ENCODE results near the gene EVA1A.

Gene EVA1A

GRCh38 chr2:75557474-75558133 lies 3.1 kb downstream of the EVA1A start:
- ChIA-PET CTCF (no interaction called here), POLR2A (no interaction called here)
- DNase-seq (ENCODE audit: extremely low spot score) = no peak
- no peak for TF ChIP-seq CTCF (IDR thresholded peaks at IDR 0.05; ENCODE audit: control extremely low read depth, extremely low read depth, low read depth, missing control alignments)

DNA sequence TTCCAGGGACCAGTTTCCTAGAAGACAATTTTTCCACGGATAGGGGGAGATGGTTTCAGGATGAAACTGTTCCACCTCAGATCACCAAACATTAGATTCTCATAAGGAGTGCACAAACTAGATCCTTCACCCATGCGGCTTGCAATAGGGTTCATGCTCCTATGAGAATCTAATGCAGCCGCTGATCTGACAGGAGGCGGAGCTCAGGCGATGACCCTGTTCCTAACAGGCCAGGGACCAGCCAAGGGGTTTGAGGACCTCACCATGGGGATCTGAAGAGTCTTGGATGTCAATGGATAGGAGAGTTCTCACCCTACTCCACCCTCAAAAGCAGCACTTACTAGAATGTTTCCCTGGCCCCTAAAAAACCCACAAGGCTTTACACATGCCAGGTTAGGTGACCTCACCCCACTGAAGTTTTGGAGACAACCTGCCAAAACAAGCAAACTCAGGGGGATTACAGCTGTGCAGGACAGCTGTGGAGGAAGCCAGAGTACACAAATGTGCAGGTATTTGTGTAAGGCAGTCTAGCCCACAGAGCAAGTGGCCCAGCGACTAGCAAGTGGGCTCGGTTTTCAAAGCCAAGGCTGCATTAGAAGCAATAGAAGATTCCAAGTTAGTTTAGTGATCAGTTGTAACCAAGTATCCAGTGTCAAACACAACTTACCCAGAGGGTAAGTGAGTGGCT lies 3.9 kb downstream of the EVA1A start:
- POLR2A ChIA-PET = no interaction called here
- no peak for TF ChIP-seq CTCF (IDR thresholded peaks at IDR 0.05; ENCODE audit: control extremely low read depth, extremely low read depth, low read depth, missing control alignments)
- no peak for DNase-seq (ENCODE audit: extremely low spot score)
- CTCF ChIA-PET = interaction anchor here (1.4 kb wide), 1 partner anchor 49 kb away, joined by 4 read pairs; no protein-coding TSS in a partner anchor

GRCh38 chr2:75555701-75556100 lies 5.0 kb downstream of the EVA1A start:
- DNase-seq (ENCODE audit: extremely low spot score) = no peak
- POLR2A ChIA-PET = no interaction called here
- TF ChIP-seq CTCF (IDR thresholded peaks at IDR 0.05; ENCODE audit: control extremely low read depth, extremely low read depth, low read depth, missing control alignments) = no peak
- CTCF ChIA-PET = interaction anchor here (0.8 to 2.1 kb wide), 7 partner anchors 10 to 573 kb away, joined by 3 to 7 read pairs (median 4); no protein-coding TSS in a partner anchor

DNA sequence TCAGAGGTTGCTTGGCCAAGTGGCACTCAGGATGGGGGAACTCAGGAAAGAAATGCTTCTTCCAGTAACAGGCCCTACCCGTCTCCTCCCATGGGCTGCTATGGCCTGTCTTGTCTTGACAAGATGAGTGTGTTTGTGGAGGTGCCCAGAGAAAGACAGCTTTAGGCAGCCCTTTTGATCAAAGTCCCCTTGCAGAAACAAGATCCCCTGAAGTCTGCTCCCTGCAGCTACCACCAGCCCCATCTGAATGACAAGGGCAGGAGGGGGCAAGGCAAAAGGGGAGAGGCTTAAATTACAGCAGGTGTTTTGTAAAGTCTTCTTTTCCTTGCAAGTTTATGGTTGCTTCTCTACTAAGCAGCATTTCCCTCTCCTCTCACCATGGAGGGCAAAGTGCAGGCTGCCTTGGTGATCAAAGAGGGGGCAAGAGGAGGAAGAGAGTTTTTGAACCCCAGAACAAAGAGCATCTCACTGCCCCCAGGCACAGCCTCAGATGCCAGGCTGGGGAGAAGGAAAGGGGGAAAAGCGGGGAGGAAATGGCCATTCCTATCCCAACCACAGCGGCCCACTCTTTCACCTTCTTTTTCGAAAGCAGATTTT lies 6.7 kb downstream of the EVA1A start:
- ChIA-PET POLR2A (no interaction called here), CTCF (interaction anchor here (1.4 to 2.1 kb wide), 3 partner anchors 8 to 13 kb away, joined by 3 to 7 read pairs (median 5); no protein-coding TSS in a partner anchor)
- no peak for TF ChIP-seq CTCF (IDR thresholded peaks at IDR 0.05; ENCODE audit: control extremely low read depth, extremely low read depth, low read depth, missing control alignments)
- DNase-seq (ENCODE audit: extremely low spot score) = no peak

DNA sequence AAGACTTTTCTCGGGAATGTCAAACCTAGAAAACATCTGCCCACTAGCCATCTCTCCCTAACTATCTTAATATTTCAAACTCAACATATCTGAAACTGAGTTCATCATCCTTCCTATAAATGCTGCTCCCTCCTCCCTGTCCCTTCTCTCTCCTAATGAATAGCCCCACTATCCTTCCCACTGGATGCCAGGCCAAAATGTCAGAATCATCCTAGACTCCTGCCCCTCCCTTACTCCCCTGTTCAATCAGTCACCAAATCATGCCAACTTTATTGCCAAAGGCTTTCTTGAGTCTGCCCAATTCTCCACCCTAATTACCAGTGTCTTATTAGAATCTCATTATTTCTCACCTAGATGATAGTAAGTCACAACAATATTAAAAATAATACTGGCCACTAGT lies 8.5 kb downstream of the EVA1A start:
- ChIA-PET POLR2A (no interaction called here), CTCF (interaction anchor here (1.2 to 1.4 kb wide), 3 partner anchors 12 to 49 kb away, joined by 3 to 5 read pairs (median 3); no protein-coding TSS in a partner anchor)
- TF ChIP-seq CTCF (IDR thresholded peaks at IDR 0.05; ENCODE audit: control extremely low read depth, extremely low read depth, low read depth, missing control alignments) = no peak
- DNase-seq (ENCODE audit: extremely low spot score) = no peak

GRCh38 chr2:75551434-75551833 lies 9.3 kb downstream of the EVA1A start:
- ChIA-PET CTCF (interaction anchor here (1.2 to 1.8 kb wide), 3 partner anchors 13 to 57 kb away, joined by 3 to 5 read pairs (median 5); no protein-coding TSS in a partner anchor), POLR2A (no interaction called here)
- TF ChIP-seq CTCF (IDR thresholded peaks at IDR 0.05; ENCODE audit: control extremely low read depth, extremely low read depth, low read depth, missing control alignments) = no peak
- DNase-seq (ENCODE audit: extremely low spot score) = no peak

Measured in GM10248 (cell line).